Heart right ventricle (tissue), 16 donors: Measurements from ENCODE around the gene SPINT4. TPM values are rescaled to one million over a fixed set of nuclear protein-coding genes. Genes with fewer than 3 reads are reported as not detected.

Experiments used
- ATAC-seq, 8 donors: fragments of 200-7000 bp; cut with Tn5 transposase; one replicate each; pipeline ENCODE4 v1.9.1; 2020; ENCODE audit warnings: mild to moderate bottlenecking in 8 of 8, moderate library complexity in 8 of 8, moderate number of reproducible peaks in 1 of 8
- DNase-seq, 2 donors: peaks; one replicate each; pipeline ENCODE4 v3.0.0-alpha.2; 2020
- H3K27ac ChIP-seq, 10 donors: fragments of 200-600 bp; sonication (generic) in 2 of 10; one replicate each; pipeline versions ENCODE4 v1.5.0 to v1.8.0; 2020 to 2022; ENCODE audit warnings: mild to moderate bottlenecking in 3 of 10
- H3K27me3 ChIP-seq, 7 donors: fragments of 200-600 bp; one replicate each; pipeline ENCODE4 v1.8.0; 2021 to 2022; ENCODE audit warnings: mild to moderate bottlenecking in 2 of 7
- H3K36me3 ChIP-seq, 9 donors: fragments of 200-600 bp; sonication (generic) in 1 of 9; one replicate each; pipeline versions ENCODE4 v1.5.0 to v1.8.0; 2020 to 2022; ENCODE audit warnings: mild to moderate bottlenecking in 2 of 9
- H3K4me1 ChIP-seq, 9 donors: fragments of 200-600 bp; sonication (generic) in 1 of 9; one replicate each; pipeline versions ENCODE4 v1.5.0 to v1.8.0; 2020 to 2022; ENCODE audit warnings: mild to moderate bottlenecking in 4 of 9
- H3K4me3 ChIP-seq, 10 donors: fragments of 200-600 bp; sonication (generic) in 2 of 10; one replicate each; pipeline versions ENCODE4 v1.5.0 to v1.8.0; 2020 to 2022; ENCODE audit warnings: mild to moderate bottlenecking in 7 of 10, moderate library complexity in 2 of 10
- H3K9me3 ChIP-seq, 11 donors: fragments of 200-600 bp in 10 of 11; sonication (generic) in 2 of 11; one replicate each; pipeline versions ENCODE4 v1.5.0 to v1.8.0; 2013 to 2022; ENCODE audit warnings: mild to moderate bottlenecking in 2 of 11, control low read depth in 1 of 11, moderate library complexity in 1 of 11
- WGBS, 2 donors: extraction: QIAGEN DNeasy Blood & Tissue Kit; methylation state at CpG; one replicate each; pipeline ENCODE4 v1.1.7; 2013; ENCODE audit warnings: inconsistent platforms in 1 of 2; 5-methylcytosine and 5-hydroxymethylcytosine counted together
- intact Hi-C, 10 donors: fragments of 100-400 bp; cut with DNase I; formaldehyde crosslinking; loops; one replicate each; pipeline versions ENCODE4 v1.11.1 to v1.14.2; 2022
- polyA plus RNA-seq, 2 donors: library from polyadenylated mRNA; stranded (reverse); fragments of 200-250 nt; gene quantifications; one replicate each; pipeline ENCODE4 v1.2.3, GENCODE V29; 2013
- total RNA-seq, 10 donors: library from RNA; stranded (reverse); fragmentation: NEBNext Ultra II Directional in 3 of 10; extraction: Animal tissue kit (Norgen Biotek cat#: 25700) in 3 of 10; gene quantifications; one replicate each; pipeline versions ENCODE4 v1.2.1 to v1.2.4, GENCODE V29; 2021 to 2023
- TF ChIP-seq, protein P1 (sequence below), 9 donors: fragments of 200-600 bp; sonication (generic) in 2 of 9; IDR thresholded peaks; one replicate each; pipeline versions ENCODE4 v1.5.0 to v1.8.0; 2021 to 2022; ENCODE audit warnings: antibody characterized with exemption in 9 of 9, mild to moderate bottlenecking in 5 of 9, moderate library complexity in 1 of 9
- donor health status: Arrhythmogenic right ventricular cardiomyopathy.
- donor health status: ischemic (EF 13 %, LVEDD 7.1; RV severe dilation, severe dysfunction).
- donor health status: healthy with polysubstance abuse.
- donor health status: DM: no; HTN: yes; CAD: no.
- donor health status: DM: no; HTN: no; CAD: no.
- donor health status: ischemic (EF 25% LVEDD 6.9; RV normal size, moderate dysfunction).
- donor health status: ischemic (EF 25% LVEDD 5.7; RV mildly dilated, moderate dysfunction).
- donor health status: healthy.
- donor health status: DM: yes; HTN: yes; CAD: no.
- donor health status: Ischemic cardiomyopathy.
- donor health status: ischemic (EF 35%, LVEDD 5.7; RV mildly dilated, moderate dysfunction).
- donor health status: nonischemic (EF 11% LVEDD 7.7; RV severe dilation, severe dysfunction).
- donor health status: DM: yes; HTN: yes; CAD: no.
- donor health status: PGD.
- donor health status: ischemic (EF 29% LVEDD 5.4; RV normal size, mild dysfunction).
- donor health status: nonischemic (EF 23%, LVEDD 6.1; RV moderate dilation, normal function).

Gene SPINT4
- total and polyA plus RNA-seq, 12 donors: not detected

GRCh38 chr20:45765980-45766379, 43.8 kb downstream of the SPINT4 start:
- ATAC-seq (no peak), DNase-seq (no peak)
- WGBS, 2 donors: 59 to 60% methylated on average over 3 of the region's 3 CpGs
- Histone ChIP-seq H3K27me3 (no peaks in the 10 kb centered on the region), H3K4me1 (peaks cover 0 to 4% (median 3%) of the 10 kb centered on the region in 9 donors), H3K27ac (no peak overlapping the region), H3K36me3 (no peaks in the 10 kb centered on the region), H3K9me3 (no peaks in the 10 kb centered on the region), H3K4me3 (no peak overlapping the region)
- TF ChIP-seq, protein P1, sequence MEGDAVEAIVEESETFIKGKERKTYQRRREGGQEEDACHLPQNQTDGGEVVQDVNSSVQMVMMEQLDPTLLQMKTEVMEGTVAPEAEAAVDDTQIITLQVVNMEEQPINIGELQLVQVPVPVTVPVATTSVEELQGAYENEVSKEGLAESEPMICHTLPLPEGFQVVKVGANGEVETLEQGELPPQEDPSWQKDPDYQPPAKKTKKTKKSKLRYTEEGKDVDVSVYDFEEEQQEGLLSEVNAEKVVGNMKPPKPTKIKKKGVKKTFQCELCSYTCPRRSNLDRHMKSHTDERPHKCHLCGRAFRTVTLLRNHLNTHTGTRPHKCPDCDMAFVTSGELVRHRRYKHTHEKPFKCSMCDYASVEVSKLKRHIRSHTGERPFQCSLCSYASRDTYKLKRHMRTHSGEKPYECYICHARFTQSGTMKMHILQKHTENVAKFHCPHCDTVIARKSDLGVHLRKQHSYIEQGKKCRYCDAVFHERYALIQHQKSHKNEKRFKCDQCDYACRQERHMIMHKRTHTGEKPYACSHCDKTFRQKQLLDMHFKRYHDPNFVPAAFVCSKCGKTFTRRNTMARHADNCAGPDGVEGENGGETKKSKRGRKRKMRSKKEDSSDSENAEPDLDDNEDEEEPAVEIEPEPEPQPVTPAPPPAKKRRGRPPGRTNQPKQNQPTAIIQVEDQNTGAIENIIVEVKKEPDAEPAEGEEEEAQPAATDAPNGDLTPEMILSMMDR (IDR thresholded peaks at IDR 0.05): no peak
- intact Hi-C loops: loop anchor here in 2 of 10 donors (5.0 to 10.0 kb wide), 2 partner anchors 219 to 321 kb away; partner anchors contain the start of gene EPPIN (in 1 of the 2)

DNA sequence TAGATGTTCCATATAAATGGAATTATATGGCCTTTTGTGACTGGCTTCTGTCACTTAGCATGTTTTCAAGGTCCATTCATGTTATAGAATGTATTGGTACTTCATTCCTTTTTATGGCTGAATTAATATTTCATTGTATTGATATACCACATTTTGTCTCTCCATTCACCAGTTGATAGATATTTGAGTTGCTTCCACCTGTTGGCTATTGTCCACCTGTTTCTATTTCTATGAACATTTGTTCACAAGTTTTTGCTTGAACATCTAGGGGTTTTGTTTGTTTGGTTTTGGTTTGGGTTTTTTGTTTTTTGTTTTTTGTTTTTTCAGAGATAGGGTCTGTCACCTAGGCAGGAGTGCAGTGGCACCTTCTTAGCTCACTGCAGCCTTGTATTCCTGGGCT, 46.3 kb downstream of the SPINT4 start:
- H3K36me3 ChIP-seq: no peaks in the 10 kb centered on the region
- no peaks in the 10 kb centered on the region for H3K9me3 ChIP-seq
- DNase-seq: no peak
- TF ChIP-seq, protein P1 (IDR thresholded peaks at IDR 0.05): no peak
- intact Hi-C loops: loop anchor here in 2 of 10 donors (5.0 to 10.0 kb wide), 2 partner anchors 221 to 324 kb away; partner anchors contain the start of gene EPPIN (in 1 of the 2)
- no peak for ATAC-seq
- H3K27me3 ChIP-seq: no peaks in the 10 kb centered on the region
- peaks cover 0 to 13% (median 11%) of the 10 kb centered on the region in 9 donors for H3K4me1 ChIP-seq
- H3K4me3 ChIP-seq: no peak overlapping the region
- no peak overlapping the region for H3K27ac ChIP-seq

DNA sequence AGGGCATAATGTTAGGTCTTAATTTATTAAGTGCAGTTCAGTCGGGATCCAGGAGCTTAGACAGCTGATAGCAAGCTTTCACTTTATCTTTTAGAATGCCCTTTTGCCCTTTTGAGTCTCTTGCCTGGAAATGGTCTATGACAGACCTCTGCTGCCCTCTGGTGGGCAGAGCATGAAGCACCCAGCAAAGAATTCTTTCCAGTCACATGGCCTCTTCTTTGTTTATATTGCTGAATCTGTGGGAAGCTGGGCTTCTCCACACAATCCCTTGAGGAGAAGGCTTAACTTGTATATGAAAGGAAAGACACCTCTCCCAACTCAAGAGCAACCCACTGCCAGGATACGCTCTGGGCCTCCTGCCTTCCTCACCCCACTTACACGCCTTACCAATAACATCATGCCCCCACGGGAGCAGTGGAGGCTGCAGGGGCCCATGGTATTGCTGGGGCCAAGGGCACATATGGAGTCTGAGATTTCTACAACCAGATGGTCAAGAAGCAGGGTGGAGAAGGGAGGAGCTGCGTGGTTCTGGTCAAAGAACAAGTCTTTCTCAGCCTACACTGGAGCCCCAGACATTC, 49.1 kb downstream of the SPINT4 start:
- TF ChIP-seq, protein P1 (IDR thresholded peaks at IDR 0.05): peak; percentile 91 to 98 (median 95)
- no peaks in the 10 kb centered on the region for H3K9me3 ChIP-seq
- H3K27me3 ChIP-seq: no peaks in the 10 kb centered on the region
- no peak overlapping the region for H3K4me3 ChIP-seq
- intact Hi-C loops: loop anchor here in 9 of 10 donors (1.0 to 10.0 kb wide), 12 partner anchors 226 to 454 kb away; partner anchors contain the start of genes EPPIN (in 2 of the 9) and WFDC2 (in 1 of the 9)
- peak overlapping the region in 4 of 10 donors; percentile 26 to 47 (median 34) for H3K27ac ChIP-seq
- H3K36me3 ChIP-seq: no peaks in the 10 kb centered on the region
- DNase-seq (peak; percentile 72 to 79), ATAC-seq (peak; percentile 62 to 90 (median 80))
- WGBS, 2 donors: 28 to 37% methylated on average over 5 of the region's 5 CpGs
- peaks cover 0 to 13% (median 11%) of the 10 kb centered on the region in 9 donors for H3K4me1 ChIP-seq

DNA sequence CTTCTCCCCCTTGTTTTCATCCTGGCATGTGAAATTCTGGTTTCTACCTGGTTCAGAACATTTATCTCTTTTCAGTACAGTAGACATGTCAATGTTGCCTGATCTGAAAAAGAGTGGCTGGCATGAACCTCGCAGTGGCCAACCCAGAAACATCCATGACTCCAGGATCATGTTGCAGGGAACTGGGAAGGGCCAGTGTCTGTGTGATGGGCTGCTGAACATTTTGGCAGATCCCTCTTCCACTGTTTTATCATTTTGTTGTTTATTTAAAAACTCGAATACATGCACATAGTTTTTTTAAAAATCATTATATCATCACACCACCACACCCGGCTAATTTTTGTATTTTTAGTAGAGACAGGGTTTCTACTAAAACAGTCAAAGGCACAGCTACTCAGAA, 50.5 kb downstream of the SPINT4 start:
- no peak overlapping the region for H3K27ac ChIP-seq

More for the DNA sequence above, 50.5 kb downstream of the SPINT4 start:
- 52 to 71% methylated on average over 3 of the region's 3 CpGs for WGBS, 2 donors
- DNase-seq: no peak
- ATAC-seq: no peak
- H3K27me3 ChIP-seq: peaks cover 0 to 3% (median 0%) of the 10 kb centered on the region in 7 donors
- H3K4me1 ChIP-seq: peaks cover 0 to 13% (median 11%) of the 10 kb centered on the region in 9 donors
- no peaks in the 10 kb centered on the region for H3K36me3 ChIP-seq
- no peak overlapping the region for H3K4me3 ChIP-seq
- no peaks in the 10 kb centered on the region for H3K9me3 ChIP-seq
- intact Hi-C loops: loop anchor here in 9 of 10 donors (5.0 to 10.0 kb wide), 8 partner anchors 228 to 455 kb away; partner anchors contain the start of genes EPPIN (in 2 of the 9) and WFDC2 (in 1 of the 9)
- TF ChIP-seq, protein P1 (IDR thresholded peaks at IDR 0.05): no peak
